Renal cortical epithelial cell (primary cell): Measurements from ENCODE around the gene PCNX2. TPM values are rescaled to one million over a fixed set of nuclear protein-coding genes. Genes with fewer than 3 reads are reported as not detected.

Source experiments
- DNase-seq: peaks from one replicate; pipeline ENCODE4 v3.0.0-alpha.2; 2011; ENCODE audit warnings: low read depth
- total RNA-seq: library from RNA; depleted of rRNA; stranded (reverse); fragments of >200 nt; gene quantifications from 2 replicates; pipeline ENCODE4 v1.2.3, GENCODE V29; 2014

Gene PCNX2
- total RNA-seq, 1 donor from 2014 or later = 28.9 TPM

GRCh38 chr1:233061265-233061664 is 234.3 kb downstream of the PCNX2 start:
- DNase-seq = no peak

DNA sequence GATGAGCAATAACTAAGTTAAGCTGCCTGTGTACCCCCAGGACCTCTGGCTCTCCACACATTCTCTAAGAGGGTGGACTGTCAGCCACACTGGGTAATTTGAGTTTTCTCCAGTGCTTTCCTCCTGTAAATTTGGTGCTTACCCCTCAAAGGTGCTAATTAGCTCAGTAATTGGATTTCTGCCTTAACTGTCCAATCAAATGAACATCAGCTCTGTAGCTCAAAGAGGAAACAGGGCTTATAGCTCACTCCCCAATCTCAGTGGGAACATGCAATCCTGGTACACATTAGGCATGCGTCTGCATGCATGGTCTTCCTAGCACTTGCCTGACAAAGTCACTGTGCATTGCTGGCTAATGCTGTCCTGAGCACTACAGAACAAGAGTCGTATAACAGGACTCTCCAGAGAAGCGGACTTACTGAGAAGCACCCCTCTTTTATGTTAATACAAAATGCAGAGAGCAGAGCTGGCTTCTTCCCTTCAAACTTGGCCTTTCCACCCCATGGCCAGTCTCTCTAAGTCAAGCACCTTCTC is 235.0 kb downstream of the PCNX2 start:
- no peak for DNase-seq

- DNase-seq = no peak
These were observed 237.7 kb downstream of the PCNX2 start for GRCh38 chr1:233057836-233058235.

DNA sequence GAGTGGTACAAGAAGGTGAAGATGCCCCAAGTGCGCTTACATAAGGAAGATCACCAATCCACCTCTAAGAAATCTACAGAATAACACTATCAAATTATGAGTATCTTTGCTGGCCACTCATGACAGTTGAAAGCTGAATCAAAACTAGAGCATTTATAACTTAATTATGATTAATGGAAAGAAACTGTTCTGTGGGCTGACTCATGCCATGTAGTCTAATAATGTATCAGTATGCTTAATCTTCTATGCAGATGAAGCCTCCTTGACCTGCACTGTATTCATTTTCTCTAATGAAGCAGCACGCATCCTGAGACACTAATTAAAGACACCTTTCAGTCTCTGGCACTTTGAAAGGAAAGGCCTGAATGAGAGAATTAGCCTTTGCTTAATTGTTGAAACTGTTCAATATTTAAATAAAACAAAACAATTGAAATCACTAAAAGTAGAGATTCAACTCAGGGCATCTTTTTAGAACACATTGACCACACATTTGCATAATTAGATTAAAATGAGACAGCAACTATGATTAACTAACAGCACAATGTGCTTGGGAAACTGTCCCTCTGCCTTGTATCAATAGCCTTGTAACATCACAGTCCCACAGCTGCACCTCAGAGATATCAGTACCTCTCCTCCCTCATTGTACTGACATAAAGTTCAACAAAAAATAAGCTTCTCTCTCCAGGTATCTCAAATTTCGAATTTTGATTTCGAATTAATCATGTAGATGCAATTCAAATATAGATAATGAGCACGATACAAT is 239.5 kb downstream of the PCNX2 start:
- DNase-seq = no peak

DNA sequence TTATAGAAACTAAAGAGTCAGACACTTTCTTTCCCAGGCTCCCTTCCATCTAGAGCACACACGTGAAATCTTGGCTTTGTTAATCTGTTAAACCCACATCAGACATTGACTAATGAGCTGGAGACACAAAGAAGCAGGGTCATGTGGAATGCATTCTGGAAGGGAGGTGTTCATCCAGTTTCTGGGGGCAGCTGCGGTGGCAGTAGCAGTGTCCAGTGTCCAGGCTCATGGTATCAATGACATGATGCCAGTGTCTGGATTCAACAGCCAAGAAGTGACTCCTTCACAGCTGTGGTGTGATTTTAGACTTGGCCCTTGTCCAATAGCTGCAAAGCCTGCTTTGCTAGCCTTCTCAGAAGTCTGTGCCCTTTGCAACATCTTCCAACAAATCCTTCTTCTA is 249.9 kb downstream of the PCNX2 start:
- DNase-seq = peak; percentile 17

DNA sequence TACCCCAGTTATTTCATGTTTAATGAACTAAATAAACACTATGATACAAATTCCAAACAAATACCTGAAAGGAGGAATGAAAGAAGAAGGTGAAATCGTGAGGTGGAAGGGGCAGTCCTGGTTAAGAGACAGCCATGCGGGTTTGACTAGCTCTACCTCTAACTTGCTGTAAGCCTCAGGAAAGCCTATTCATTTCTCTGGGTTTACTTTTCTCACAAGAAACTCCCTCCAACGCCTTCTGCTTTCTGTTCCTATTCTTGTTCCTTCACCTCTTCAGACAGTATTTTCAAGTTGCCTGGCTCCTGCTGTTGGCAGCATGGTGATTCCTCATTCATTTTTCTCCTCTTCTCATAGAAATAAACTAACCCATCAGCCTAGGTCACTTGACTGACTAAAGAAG is 252.7 kb downstream of the PCNX2 start:
- DNase-seq = no peak

DNA sequence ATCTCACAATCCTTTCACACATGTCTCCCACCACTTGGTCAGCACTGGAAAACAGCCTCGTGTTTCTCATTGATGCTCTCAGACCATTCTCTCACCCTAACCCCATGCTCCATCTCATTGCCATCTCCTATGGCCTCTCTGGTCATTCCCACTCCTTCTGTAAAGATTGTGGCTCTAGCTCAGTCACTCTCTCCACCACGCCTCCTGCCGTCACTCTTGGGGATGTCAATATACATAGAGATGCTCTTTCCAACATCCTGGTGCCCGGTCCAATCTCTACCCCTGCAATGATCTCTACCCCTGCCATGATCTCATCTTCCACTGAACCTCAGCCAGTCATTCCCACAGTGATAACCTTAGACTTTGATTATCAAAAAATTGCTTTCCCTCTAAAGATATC is 255.0 kb downstream of the PCNX2 start:
- no peak for DNase-seq

DNA sequence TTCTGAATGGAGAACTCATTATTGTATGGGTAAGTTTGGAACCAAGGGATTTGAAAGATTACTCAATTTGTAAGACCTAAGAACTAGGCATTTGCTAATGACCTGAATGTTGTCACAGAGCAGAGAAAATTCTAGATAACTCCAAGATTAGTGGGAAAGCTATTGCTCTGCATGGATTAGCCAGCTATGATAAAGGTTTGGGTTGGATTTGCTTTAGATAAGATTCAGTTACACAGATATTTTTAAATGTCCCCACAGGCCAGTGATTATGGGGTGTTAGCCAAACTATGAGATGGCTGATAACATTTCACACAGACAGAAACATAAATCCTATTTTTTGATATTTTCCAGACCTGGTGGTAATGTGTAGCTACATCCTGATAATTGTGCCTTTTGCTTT is 256.9 kb downstream of the PCNX2 start:
- no peak for DNase-seq

GRCh38 chr1:233037843-233038242 is 257.7 kb downstream of the PCNX2 start:
- no peak for DNase-seq

GRCh38 chr1:233034836-233035235 is 260.7 kb downstream of the PCNX2 start:
- no peak for DNase-seq

DNA sequence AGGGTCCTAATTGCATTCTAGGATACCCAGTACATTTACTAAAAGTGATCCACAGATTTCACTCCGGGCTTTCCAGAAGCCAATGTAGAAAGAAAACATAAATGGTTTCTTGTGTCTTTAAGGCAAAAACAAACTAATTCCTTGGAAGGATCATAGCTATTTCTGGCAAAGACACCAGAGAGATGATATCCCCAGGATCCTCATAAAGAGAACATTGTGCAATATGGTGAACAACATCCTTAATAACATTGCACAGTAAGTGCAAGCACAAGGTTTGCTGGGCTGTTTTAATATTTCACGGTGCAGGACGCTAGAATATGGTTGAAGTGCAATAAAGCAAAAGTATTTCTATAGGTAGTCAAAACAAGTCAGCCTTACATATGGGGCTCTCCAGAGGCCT is 262.2 kb downstream of the PCNX2 start:
- no peak for DNase-seq

- DNase-seq = no peak
These were observed 262.6 kb downstream of the PCNX2 start for GRCh38 chr1:233032916-233033315.

- no peak for DNase-seq
These were observed 264.0 kb downstream of the PCNX2 start for GRCh38 chr1:233031521-233031920.

- no peak for DNase-seq
These were observed 268.5 kb downstream of the PCNX2 start for GRCh38 chr1:233027046-233027445.

GRCh38 chr1:233025567-233025966 is 270.0 kb downstream of the PCNX2 start:
- DNase-seq = peak; percentile 50

DNA sequence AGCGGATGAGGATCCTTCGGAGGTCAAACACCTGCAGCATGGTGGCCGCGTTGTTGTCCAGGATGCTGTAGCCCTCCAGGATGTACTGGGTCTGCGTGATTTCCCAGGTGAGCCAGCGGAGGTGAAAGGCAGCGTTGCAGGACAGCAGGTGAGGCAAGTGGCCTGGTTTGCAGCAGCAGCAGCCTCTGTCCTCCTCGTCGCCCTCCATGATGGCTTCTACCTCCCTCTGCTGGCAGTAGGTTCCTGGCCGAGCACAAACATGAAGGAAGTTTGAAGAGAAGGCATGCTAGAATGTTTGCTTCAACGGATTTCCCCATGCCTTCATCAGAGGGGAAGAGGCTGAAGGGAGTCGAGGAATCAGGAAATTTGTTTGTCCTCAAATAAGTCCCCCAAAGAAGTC is 270.4 kb downstream of the PCNX2 start:
- DNase-seq = peak; percentile 25

DNA sequence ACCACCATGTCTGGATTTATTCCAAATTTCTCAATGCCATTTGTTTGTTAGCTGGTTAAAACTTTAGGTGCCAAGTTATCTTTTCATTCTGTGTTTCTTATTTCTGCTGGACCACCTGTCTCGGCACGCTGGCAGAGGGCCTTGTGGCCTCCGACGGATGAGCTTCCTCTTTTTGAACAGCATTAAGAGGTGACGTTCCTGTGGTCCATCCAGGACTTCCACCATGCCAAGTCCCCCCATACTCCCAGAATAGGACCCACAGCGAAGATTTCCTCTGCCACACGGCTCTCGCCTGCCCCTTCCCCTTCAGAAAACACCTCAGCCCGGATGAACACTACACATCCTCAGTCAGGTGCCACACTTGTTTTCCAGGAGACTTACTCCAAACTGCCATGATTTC is 271.3 kb downstream of the PCNX2 start:
- DNase-seq = no peak

DNA sequence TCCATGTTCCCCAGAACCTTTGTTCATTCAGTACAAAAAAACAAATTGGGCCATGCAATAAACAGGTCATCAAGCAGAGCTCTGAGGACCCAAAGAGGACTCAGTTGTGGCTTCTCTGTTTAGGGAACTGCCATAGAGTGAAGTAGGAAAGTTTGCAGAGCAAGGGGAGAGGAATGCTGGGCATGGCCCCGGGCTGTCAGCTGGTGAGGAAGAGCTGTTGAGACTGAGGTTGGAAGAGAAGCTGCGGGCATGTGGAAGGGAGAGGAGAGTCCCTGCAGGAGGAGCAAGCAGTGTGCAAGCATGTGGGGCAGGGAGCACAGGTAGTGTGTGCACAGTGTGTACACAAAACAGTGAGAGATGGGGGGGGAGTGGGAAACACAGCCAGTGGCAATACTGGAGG is 273.3 kb downstream of the PCNX2 start:
- DNase-seq = no peak

DNA sequence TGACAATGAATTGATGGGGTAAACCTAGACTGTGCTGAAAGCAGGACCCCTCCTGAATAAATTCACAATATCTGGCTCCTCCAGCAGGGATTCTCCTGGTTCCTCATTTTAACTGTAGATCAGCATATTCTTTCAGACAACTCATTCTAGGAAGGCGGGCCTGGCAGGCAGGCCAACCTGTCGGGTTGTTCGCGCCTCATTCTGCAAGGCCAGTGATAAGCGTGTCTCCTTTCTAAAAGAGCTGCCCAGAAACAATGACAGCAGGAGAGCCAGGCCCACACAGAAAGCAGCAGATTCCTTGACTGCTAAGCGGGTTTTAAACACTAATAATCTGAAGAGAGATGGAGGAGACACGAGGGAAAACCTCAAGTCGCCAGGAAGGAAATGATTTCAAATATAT is 275.1 kb downstream of the PCNX2 start:
- no peak for DNase-seq

DNA sequence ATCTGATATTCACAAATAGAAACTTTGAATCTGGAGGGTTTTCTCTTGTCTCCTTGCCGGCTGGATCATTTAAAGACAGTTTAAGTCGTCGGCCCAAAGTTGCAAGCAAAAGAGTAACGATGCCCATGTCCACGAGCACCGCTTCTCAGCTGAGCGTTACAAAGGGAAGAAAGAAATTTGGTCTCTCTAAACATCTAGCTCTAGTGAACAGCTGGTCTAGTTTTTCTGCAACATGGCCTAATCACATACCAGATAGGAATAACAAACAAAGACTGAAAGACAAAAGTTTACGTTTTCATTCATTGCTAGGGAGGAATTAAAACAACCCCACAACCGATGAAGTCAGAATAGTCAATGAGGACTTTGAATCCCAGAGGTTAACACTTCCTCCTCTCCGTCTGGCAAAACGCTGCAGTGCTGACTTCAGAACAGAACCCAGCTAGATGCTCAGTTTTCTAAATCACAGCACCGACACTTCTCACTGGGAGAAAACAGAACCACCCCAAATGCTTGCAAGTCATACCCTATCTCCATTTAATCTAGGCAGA is 275.7 kb downstream of the PCNX2 start:
- DNase-seq = no peak

GRCh38 chr1:233019083-233019482 is 276.4 kb downstream of the PCNX2 start:
- DNase-seq = no peak

DNA sequence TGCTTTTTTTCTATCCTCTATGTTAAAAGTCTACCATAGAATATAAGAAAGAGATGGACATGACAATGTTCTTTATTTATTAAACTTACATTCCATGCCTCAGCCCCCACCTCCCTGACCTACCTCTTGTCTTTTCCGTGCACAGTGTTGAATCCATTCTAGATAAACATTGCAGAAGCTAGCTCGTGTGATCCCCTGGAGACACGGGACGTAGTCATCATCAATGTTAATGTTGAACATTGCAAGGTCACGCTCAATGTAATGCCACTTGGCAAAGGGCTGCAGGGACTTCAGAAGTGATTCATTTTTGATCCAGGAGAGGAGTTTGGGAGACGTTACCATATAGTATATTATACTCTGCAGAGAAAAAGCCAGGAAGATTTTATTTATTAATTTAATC is 278.7 kb downstream of the PCNX2 start:
- no peak for DNase-seq

GRCh38 chr1:233015965-233016364 is 279.6 kb downstream of the PCNX2 start:
- DNase-seq = no peak

DNA sequence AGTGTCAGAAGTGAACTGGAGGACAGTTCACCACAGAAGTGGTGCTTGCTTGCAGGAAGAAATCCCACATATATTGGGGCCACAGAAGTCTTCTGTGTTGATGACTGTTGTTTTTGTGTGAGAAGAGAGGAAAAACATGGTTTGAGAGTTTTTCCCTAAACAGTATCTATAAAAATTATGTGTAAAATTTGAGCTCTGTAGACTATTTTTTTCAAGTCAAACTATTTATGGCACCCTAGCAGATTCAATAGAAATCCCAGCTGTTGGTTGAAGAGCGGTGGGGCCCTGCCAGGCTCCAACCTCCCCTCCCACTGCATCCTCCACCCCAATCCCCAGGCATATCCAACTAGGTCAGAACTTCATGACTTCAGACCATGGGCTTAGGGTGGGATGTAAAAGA is 283.5 kb downstream of the PCNX2 start:
- no peak for DNase-seq
